Measurements from ENCODE around the gene KCTD3.

Gene KCTD3

DNA sequence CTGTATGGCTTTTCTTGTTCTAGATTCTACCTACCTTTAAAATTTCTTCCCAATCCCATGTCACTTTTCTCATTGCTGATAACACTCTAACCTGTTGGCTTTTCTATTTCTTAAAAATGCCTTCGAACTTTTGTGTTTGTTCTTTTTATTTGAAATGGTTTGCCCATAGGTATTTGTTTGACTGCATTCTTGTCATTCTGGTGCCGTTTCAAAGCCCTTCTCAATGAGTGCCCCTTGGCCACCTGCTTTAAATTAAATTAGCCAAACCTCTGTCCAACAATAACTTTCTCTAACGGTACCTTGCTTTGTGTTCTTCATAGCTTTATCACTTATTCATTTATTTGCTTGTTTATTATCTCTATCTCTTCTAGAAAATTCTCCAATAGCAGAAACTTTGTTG is 38.9 kb downstream of the KCTD3 start:
- DNase-seq (ENCODE audit: low read depth in 2 of 2) = no peak

DNA sequence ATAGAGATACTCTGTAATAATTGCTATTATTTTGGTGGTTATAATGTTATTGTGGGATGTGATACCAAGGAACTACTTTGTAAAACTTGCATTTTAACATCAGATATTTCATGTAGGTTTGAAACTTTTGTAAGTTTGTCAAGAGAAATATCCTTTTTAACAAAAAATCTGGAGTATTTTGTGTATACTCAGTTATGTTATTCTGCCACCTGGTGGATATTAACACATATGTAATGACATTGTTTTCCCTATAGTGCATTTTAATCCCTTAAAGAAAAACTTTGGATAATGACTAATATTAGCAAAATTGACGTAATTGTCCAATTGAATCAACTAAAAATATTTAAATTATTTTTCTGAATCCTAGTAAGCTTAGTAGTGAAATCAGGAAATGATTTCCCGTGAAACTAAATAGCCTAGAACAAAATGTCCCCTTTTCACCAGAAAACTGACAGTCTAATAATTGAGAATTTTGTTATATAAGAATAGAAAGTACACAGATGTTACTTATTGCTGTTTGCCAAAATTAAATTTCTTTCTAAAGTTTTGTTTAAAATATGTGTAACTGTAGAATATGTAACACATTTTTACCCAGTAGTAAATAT is 39.6 kb downstream of the KCTD3 start:
- DNase-seq (ENCODE audit: low read depth in 2 of 2) = no peak

DNA sequence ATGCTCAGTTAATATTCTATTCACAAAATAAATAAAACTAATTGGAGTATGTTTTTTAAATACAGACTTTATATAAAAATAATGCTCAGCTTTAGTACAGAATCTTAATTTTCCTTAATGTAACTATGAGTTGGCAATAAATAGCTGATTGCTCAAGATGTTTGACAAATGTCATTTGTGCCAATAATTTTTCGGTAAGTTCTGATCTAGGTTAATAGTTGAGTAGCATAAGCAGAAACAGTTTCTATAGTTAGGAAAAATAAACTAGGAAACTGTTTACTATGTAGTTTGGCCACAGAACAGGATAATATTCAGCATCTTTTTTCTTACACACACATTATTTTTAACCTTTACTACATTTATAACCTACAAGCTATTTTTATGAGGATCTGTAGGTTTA is 40.3 kb downstream of the KCTD3 start:
- DNase-seq (ENCODE audit: low read depth in 2 of 2) = no peak

DNA sequence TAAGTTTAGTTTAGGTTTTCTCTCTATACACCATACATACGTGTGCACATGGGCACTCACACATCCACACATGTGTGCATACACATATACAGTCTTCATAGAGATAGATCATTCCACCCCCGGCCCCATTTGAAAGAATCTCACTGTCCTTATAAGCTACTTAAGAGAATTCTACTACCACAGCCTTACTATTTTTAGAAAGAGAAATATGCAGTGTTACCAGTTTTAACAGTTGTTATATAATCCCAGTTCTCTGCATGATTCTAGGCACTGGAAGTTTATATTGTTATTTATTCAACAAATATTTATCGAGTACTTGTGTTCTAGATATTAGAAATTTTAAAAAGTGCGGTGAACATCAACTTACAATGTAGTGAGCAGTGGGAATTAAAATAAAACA is 41.5 kb downstream of the KCTD3 start:
- DNase-seq (ENCODE audit: low read depth in 2 of 2) = no peak

DNA sequence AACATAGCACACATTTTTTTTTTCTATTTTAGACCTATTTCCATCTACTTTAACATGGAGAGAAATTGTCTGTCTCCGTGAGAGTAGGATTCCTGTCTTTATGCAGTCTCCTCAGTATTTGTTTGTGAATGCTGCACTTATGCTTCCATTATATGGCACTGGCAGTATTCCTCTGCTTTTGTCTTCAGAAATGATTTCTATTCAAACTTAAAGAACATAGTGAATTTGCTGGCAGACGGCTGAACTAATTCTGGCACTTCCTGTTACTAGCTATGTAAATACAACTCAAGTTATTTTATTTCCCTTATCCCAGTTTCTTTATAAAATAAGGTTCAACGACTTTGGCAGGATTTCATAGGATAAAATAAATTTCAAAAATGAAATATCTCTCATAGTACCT is 45.3 kb downstream of the KCTD3 start:
- no peak for DNase-seq (ENCODE audit: low read depth in 2 of 2)

DNA sequence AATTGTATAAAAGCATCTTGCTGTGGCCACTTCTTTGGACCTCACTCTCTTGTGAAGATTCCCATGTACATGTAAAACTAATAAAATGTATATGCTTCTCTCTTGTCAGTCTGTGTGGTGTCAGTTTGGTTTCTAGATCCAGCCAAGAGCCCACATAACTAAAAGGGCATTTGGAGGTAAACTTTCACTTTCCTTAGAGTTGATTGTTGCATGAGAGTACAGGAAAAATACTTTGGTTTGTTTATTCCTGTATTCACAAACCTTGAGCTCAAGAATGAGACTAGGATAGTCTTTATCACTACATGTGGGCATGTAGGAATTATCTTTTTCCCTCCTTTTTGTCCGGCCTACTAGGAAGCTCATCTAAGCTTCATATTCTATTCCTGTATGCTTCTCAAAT is 50.9 kb downstream of the KCTD3 start:
- DNase-seq (ENCODE audit: low read depth in 2 of 2) = no peak

DNA sequence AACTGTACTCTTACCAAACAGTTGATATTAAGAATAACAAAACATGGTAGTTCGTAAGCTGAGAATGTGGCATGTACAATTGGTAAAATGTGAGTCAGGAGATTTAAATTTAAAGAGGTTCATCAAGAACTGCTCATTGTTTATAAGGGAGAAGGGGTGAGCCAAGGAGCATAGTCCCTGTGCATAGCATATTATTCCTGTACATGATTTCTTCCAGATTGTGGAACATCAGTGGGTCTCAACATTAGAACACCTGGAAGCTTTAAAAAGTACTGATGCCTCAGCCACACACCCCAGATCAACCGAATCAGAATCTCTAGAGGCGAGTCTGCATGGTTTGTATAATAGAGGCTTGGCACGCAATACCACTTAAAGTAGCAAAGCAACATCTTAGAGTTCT is 56.1 kb downstream of the KCTD3 start:
- DNase-seq (ENCODE audit: low read depth in 2 of 2) = no peak

DNA sequence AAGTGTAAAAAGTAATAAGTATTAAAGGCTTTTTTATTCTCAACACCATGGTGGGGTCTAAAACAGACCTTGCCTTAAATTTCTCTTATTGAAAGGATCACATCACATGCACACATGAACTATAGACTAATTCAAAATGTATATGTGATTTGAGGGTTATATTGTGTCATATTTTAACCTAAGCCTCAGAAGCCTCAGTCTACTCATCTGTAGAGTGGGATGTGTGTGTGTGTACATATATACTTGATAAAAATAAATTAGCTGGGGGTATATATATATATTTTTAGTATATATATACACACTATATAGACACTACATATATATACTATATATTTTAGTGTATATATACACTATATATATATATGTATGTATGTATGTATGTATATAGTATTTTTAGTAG is 58.8 kb downstream of the KCTD3 start:
- DNase-seq (ENCODE audit: low read depth in 2 of 2) = no peak

DNA sequence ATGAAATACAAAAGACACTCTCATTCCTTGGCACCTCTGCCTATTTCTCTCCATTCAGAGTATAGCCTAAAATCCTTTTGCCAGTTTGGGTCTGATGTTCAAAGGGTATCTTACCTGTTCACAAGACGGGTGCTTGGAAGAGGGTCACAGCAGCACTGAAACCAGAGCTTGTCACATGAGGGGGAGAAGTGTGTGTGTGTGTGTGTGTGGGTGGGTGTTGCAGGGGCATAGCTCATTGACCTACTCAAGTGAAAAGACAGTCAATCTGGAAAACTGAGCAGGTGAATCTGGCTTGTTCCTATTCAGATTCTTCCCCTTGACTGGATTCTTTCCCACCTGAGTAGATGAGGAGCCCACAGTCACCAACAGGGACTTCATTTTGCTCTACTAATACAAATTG is 63.9 kb downstream of the KCTD3 start:
- no peak for DNase-seq (ENCODE audit: low read depth in 2 of 2)

DNA sequence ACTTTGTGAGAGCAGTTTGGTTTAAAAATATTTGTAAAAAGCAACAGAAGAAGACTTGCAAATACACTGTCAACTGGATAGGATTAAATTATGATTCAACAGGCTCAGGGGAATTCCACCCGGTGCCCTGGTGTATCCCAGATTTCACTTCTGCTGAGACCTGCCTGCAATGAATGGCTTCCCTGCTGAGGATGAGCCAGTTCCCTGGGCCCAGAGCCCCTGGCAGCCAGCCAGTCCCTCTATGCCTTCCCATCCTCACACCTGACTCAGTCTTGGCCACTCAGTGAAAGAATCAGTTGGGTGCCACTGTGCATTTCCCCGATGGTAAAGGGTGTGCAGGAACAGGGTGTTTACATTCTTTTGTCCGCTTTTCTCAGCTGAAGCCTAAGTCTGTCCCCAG is 64.4 kb downstream of the KCTD3 start:
- no peak for DNase-seq (ENCODE audit: low read depth in 2 of 2)

DNA sequence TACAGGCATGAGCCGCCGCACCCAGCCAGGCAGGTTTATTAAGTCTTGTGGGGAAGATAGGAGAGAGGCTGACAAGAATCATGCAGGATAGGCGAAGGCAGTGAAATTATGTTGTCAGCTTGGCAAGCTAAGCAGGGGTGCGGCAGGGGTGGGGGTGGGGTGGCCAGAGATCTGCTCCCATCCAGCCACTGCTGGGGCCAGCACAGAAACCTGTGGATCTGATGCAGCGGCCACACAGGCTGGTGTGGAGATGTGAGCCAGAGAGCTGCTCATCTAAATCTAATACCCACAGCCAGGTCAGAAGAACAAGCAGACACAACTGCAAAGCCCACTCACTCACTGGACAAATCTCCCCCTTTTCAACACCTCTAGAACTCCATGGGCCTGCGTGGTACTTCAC is 68.7 kb downstream of the KCTD3 start:
- no peak for DNase-seq (ENCODE audit: low read depth in 2 of 2)

DNA sequence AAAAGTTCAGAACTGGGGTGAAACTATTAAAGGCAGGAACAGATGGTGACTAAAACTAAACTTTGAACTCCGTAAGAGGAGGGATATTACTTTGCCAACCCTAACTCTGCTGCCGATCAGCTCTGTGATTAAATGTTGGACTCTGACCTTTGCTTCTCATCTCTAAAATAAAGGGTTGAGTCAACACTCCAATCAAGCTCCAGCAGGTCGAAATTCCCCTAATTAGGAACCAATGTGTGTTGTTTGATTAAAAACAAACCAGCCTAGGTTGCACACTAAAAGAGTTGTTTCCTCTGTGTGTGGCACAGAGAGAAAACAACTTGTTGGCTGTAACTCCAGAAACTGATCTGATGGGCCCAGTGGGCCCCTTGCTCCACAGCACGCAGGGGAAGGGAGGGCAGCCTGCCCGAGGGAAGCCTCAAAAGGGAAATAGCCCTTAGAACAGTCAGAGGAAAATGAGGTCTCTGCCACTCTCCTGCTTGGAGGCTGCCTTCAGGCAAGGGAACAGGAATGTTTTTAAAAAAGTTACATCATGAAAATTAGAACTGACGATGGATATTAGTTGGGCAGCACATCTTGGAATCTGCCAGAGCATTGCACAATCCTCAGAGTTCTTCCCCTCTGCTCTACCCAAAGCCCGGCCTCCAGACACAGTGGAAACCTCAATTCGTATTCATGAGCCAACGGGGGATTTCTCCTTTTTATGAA is 69.3 kb downstream of the KCTD3 start:
- no peak for DNase-seq (ENCODE audit: low read depth in 2 of 2)

DNA sequence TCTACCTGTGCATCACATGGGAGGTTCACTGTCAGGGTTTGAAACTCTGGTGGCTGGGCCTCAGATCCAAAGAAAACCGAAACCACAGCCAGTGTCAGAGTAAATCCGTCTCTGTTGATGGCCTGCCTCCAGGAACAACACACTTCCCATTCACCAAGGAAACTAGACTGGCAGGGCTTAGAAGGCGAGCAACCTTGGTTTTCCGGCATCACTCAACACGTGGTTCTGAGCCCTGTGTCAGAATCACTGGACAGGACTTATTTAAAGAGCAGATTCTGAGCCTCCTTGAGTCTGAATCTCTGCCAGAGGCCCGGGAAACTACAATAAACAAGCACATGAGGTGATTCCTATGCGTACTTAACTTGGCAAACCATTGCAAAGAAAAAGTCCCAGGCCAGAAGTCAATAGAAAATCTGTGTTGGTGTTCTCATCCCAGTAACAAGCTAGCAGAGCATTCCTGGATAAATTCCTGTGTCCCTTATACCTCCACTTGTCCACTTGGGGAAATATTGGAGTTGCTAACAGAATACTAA is 70.0 kb downstream of the KCTD3 start:
- no peak for DNase-seq (ENCODE audit: low read depth in 2 of 2)

DNA sequence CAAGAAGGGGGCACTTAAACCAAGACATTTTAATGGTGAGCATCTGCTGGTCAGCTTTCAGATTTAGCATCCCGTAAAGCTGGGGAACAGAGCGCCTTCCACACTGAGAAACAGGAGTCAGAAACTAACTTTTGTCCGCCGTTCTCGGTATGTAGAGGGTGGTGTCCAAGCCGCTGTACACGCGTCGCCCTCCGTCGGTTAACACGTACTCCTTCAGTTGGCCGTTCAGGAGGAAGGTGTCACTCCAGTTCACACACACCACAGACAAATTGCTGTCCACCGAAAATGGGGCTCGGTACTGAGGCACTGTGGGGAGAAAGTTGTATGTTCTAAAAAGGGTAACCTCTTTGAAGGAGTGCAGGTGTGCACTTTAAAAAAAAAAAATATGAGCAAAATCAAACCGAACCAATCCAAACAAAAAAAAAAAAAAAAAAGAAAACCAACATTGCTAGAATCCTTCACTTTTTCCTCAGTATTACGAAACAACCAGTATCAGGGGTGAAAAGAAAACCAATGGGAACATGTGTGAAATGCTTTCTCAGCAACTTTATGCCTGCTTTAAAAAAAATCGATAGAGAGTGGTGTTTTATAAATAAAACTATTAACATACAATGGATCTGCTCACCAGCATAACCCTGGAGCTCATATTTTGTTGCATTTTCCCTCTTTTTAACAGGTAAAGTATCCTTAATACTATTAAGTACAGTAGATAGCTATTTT is 73.5 kb downstream of the KCTD3 start:
- DNase-seq (ENCODE audit: low read depth in 2 of 2) = no peak

DNA sequence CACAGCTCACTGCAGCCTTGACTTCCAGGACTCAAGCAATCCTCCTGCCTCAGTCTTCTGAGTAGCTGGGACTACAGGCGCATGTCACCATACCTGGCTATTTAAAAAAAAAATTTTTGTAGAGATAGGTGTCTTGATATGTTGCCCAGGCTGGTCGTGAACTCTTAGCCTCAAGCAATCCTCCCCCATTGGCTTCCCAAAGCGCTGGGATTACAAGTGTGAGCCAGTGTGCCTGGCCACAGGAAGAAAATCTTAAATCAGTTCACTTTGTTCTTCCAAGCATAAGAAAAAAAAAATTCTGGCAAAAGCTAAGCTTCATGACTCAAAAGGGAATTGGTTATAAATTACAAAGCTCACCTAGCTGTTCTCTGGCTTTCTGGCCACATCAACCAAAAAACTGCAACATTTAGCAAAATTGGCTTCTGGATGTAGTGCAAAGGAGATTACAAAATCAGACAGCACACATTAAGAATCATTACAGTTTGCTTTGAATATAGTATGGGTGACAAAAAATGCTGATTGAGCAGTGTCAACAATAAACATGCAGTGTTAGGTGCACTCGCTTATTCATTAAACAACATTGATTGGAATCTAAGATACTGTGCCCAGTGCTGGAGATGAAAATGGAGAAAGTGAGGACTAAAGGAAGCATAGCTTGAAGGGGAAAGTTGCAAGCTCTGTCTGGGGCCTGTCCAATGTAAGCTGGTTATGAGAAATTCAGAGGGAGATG is 76.7 kb downstream of the KCTD3 start:
- no peak for DNase-seq (ENCODE audit: low read depth in 2 of 2)

DNA sequence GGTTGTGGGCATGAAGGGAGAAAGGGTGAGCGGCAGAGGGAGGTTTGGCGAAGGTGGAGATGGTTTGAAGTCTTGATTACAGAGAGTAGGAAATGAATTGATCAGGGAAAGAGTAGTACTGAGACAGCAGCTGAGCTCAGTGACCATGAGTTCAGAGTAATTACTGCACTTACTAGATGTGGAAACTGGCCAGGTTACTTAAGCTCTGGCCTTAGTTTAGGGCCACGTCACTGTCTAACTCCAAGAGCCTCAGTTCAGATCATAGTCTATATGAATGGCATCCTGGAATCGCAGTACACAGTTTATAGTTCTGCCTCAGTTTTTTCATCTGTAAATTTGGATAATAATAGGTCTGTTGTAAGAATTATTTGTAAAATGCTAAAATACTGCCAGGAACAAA is 78.1 kb downstream of the KCTD3 start:
- no peak for DNase-seq (ENCODE audit: low read depth in 2 of 2)

DNA sequence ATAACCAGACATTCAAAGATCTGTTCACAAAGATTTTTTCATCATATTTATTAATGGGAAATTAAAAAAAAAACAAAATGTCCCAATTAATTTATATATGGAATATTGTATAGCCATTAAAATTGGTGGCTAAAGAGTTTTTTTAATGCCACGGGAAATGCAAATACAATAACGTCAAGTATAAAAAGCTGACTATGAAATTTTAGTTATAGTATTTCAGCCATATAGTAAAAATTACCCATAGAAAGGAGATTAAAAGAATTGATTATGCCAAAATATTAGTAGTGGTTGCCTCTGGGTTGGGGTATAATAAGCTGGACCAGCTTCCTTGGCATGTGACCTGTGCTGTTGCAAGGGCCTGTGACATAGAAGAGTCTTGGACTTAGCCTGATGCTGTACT is 78.8 kb downstream of the KCTD3 start:
- DNase-seq (ENCODE audit: low read depth in 2 of 2) = no peak

DNA sequence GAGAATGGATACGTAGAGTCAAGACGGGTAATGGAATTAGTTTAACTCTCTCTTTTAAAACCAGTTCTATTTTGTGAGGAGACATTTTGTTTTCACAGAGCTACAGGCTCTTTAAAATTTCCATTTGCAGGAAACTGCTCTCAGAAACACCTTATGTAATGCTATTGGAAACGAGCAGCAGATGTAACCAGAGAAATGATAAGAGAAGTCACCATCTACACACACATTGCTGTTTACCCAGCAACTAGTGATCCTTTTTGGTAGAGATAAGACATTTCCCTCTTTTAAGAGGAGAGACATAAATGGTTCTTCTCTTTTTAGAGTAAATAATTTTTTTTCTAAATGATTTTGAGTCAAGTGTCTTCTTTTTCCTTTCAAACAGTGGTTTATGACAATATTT is 80.6 kb downstream of the KCTD3 start:
- no peak for DNase-seq (ENCODE audit: low read depth in 2 of 2)

DNA sequence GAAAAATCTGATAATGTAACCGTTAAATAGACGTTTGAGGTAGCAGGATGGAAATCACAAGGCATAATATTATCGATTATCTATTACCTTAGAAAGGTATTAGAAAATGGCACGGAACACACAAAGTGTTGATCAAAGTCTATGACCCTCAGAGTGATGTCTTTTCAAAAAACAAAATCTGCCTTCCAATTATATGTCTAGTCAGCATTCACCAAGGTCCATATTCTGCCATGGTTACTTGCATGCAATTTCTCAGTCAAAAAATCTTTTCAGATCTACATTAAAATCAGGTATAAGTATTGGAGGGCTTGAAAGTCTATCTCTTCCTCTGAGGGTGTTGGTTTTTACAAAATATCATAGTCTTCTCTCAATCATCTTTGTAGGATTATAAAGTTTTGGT is 81.9 kb downstream of the KCTD3 start:
- DNase-seq (ENCODE audit: low read depth in 2 of 2) = no peak

DNA sequence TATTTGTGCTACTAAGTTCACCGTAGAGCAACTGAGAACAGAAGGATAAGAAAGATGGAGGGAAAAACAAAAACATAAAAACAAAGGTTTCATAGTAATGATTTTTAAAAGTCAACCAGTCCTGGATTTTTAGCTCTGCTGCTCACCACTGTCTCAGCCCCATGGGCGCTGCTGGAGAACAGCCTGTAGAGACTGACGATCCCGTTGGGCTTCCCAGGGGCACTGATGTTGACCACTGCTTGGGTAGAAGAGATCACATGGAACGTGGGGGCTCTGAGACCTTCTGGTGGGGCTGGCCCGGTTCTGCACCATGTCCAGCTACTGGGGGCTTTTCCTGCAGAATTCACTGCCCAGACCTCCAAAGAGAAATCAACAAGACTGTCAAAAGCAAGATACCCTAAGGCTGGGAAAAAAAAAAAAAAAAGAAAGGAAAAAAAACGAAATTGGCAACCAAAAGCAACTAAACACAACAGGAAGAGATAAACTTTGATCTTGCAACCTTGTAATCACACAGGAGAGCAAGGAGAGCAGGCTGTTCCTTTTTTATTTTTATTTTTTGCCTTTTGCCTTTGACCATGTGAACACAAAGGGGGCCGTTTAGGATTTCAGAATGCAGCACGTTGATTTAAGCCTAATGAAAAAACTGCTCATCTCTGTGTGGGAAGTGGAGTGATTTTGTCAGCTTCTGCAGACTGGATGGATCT is 83.5 kb downstream of the KCTD3 start:
- no peak for DNase-seq (ENCODE audit: low read depth in 2 of 2)

DNA sequence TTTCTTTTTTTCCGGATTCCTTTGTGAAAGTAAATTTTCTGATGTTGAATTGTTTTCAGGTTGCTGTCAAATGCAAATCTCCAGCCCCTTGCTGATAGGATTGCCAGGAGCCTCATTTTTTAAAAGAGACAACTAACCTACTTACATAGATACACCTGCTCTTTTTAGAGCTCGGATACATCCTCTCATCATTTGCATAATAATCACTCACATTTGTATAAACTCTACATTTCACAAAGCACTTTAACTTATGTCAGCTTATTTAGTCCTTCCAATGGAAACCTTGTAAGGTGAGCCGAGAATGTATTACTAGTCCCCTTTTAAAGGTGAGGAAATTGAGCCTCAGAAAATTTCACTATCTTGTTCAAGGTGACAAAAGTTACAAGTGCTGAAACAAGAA is 84.8 kb downstream of the KCTD3 start:
- DNase-seq (ENCODE audit: low read depth in 2 of 2) = no peak

DNA sequence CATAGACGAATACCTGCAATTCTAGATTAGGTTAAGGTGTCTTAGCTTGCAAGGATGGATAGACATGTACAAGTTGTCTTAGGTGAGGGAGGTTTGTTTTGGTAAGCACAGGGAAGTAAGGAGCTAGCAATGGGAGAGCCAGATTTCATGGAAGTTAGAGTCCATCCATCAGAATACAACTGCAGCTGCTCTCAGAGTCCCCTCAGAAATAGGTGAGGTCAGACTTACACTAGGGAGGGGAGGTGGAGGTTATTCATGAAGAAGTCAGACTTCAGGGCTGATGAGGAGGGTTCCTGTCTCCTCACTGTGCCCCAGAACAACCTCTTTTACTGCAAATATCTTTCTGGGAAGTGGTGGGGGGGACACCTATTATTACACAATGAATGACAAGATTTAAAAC is 85.3 kb downstream of the KCTD3 start:
- no peak for DNase-seq (ENCODE audit: low read depth in 2 of 2)

Data from stimulated activated CD8-positive, alpha-beta memory T cell treated with anti-CD3 and anti-CD28 coated beads, Interleukin-2, amount 100 ng/mL, for 1 hour (primary cell).